ENCODE results near the gene MAML2. TPM values are rescaled to one million over a fixed set of nuclear protein-coding genes. Genes with fewer than 3 reads are reported as not detected.
A peak's percentile ranks its signal among the peaks of the same experiment; 100 is the strongest.

Gene MAML2
- total and polyA plus RNA-seq, 2 of the 13 experiments (the other 11 are each of a cell fraction or from before 2014, with no cell fraction given) = 2.3 to 25.9 TPM

DNA sequence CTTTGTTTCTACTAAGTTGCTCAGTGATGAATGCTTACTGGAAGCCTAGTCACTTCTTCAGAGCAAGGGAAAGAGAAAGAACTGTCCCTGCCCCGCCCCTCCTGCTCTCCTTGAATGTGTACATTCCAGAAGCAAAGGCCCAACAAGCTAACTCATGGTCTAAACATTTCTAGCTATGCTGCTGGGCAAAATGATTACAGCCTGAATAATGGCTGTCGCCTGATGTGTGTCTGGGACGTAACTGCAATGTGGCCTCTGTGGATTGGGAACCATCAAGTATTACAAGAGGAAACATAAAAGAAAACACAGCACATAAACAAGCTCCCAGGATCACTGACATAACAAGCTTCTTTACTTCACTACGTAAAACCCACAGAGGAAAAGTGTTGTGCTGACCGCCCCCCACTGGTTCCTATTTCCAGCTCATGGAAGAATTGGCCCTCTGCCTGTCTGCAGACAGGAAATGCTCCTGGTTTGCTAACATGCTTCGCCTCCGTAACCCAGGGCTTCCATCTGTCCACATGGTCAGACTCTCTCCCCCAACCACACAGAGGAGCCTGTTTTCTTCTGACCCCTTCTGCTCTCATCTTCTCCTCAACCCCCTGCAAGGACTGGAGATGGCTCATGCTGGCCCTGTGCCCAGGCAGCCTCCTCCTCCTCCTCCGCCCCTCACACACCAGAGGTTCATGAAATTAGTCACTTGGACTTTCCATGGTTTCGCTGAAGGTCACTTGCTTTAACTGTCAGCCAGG is 187.2 kb downstream of the MAML2 start (continued):
- no peak for TF ChIP-seq ZNF496 (CRISPR knock-in tag; IDR thresholded peaks at IDR 0.05; ENCODE audit: insufficient replicate concordance)
- no peak for TF ChIP-seq ZNF746 (CRISPR knock-in tag; IDR thresholded peaks at IDR 0.05)
- no peak for TF ChIP-seq HMG20B (CRISPR knock-in tag; conservative IDR thresholded peaks at IDR 0.05)
- no peak for TF ChIP-seq ZNF253 (CRISPR knock-in tag; IDR thresholded peaks at IDR 0.05; ENCODE audit: borderline replicate concordance)
- no peak for TF ChIP-seq ZNF510 (CRISPR knock-in tag; IDR thresholded peaks at IDR 0.05; ENCODE audit: low read depth)
- peak; percentile 69 for TF ChIP-seq ZBTB38 (CRISPR knock-in tag; IDR thresholded peaks at IDR 0.05)
- no peak for TF ChIP-seq HDAC6 (IDR thresholded peaks at IDR 0.05; ENCODE audit: low read depth, low read length)
- TF ChIP-seq DR1 (CRISPR knock-in tag; IDR thresholded peaks at IDR 0.05) = no peak
- TF ChIP-seq STAG1 (CRISPR knock-in tag; IDR thresholded peaks at IDR 0.05) = peak; percentile 55
- TF ChIP-seq NR2F2 (IDR thresholded peaks at IDR 0.05; ENCODE audit: borderline replicate concordance, low read depth) = no peak
- TF ChIP-seq ZNF841 (CRISPR knock-in tag; IDR thresholded peaks at IDR 0.05; ENCODE audit: borderline replicate concordance) = no peak
- no peak for TF ChIP-seq THYN1 (CRISPR knock-in tag; IDR thresholded peaks at IDR 0.05; ENCODE audit: borderline replicate concordance, low read depth)
- TF ChIP-seq NR2F1 (CRISPR knock-in tag; IDR thresholded peaks at IDR 0.05) = no peak
- TF ChIP-seq HCFC1 (IDR thresholded peaks at IDR 0.05; ENCODE audit: low read depth, low read length) = no peak
- no peak for TF ChIP-seq REPIN1 (CRISPR knock-in tag; IDR thresholded peaks at IDR 0.05; ENCODE audit: borderline replicate concordance, low read depth)
- 0 out of 2 replicates have a peak, but pooled peaks have one; percentile 23 for TF ChIP-seq SIN3A (IDR thresholded peaks at IDR 0.05; ENCODE audit: borderline replicate concordance, low read depth, low read length)
- TF ChIP-seq, protein P1, sequence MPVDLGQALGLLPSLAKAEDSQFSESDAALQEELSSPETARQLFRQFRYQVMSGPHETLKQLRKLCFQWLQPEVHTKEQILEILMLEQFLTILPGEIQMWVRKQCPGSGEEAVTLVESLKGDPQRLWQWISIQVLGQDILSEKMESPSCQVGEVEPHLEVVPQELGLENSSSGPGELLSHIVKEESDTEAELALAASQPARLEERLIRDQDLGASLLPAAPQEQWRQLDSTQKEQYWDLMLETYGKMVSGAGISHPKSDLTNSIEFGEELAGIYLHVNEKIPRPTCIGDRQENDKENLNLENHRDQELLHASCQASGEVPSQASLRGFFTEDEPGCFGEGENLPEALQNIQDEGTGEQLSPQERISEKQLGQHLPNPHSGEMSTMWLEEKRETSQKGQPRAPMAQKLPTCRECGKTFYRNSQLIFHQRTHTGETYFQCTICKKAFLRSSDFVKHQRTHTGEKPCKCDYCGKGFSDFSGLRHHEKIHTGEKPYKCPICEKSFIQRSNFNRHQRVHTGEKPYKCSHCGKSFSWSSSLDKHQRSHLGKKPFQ (CRISPR knock-in tag; IDR thresholded peaks at IDR 0.05; ENCODE audit: insufficient replicate concordance) = no peak
- no peak for TF ChIP-seq HNF4G (IDR thresholded peaks at IDR 0.05; ENCODE audit: borderline replicate concordance, low read depth, low read length)
- TF ChIP-seq HNF4G (CRISPR knock-in tag; IDR thresholded peaks at IDR 0.05; ENCODE audit: borderline replicate concordance, low read depth) = no peak
- TF ChIP-seq SMARCE1 (IDR thresholded peaks at IDR 0.05; ENCODE audit: borderline replicate concordance) = no peak
- TF ChIP-seq, protein P2, sequence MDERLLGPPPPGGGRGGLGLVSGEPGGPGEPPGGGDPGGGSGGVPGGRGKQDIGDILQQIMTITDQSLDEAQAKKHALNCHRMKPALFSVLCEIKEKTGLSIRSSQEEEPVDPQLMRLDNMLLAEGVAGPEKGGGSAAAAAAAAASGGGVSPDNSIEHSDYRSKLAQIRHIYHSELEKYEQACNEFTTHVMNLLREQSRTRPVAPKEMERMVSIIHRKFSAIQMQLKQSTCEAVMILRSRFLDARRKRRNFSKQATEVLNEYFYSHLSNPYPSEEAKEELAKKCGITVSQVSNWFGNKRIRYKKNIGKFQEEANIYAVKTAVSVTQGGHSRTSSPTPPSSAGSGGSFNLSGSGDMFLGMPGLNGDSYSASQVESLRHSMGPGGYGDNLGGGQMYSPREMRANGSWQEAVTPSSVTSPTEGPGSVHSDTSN (CRISPR knock-in tag; IDR thresholded peaks at IDR 0.05) = no peak
- TF ChIP-seq ZNF547 (CRISPR knock-in tag; IDR thresholded peaks at IDR 0.05) = no peak
- TF ChIP-seq ZNF629 (CRISPR knock-in tag; conservative IDR thresholded peaks at IDR 0.05) = no peak
- TF ChIP-seq TBX3 (IDR thresholded peaks at IDR 0.05; ENCODE audit: borderline replicate concordance) = no peak
- peak; percentile 59; the same call in 1 of the 2 replicates for TF ChIP-seq ZNF501 (CRISPR knock-in tag; IDR thresholded peaks at IDR 0.05)
- TF ChIP-seq, protein P3, sequence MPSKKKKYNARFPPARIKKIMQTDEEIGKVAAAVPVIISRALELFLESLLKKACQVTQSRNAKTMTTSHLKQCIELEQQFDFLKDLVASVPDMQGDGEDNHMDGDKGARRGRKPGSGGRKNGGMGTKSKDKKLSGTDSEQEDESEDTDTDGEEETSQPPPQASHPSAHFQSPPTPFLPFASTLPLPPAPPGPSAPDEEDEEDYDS (CRISPR knock-in tag; IDR thresholded peaks at IDR 0.05) = 0 out of 2 replicates have a peak, but pooled peaks have one; percentile 10
- no peak for TF ChIP-seq SP2 (CRISPR knock-in tag; IDR thresholded peaks at IDR 0.05)
- no peak for TF ChIP-seq ERF (CRISPR knock-in tag; IDR thresholded peaks at IDR 0.05)
- no peak for TF ChIP-seq MAFK (conservative IDR thresholded peaks at IDR 0.05 in 1 of 2, IDR thresholded peaks at IDR 0.05 in 1 of 2; ENCODE audit: low read length in 2 of 2)
